GM06990 (cell line): Measurements from ENCODE around the gene YBX3.
A peak's percentile ranks its signal among the peaks of the same experiment; 100 is the strongest.

Source experiments
- DNase-seq: peaks from one replicate; pipeline ENCODE4 v3.0.0-alpha.2; 2011; ENCODE audit not compliant: insufficient read length; ENCODE audit errors: extremely low read depth
- H3K27me3 ChIP-seq: replicated peaks from 2 replicates; pipeline ENCODE4 v1.6.0; 2011; ENCODE audit warnings: low read length; ENCODE audit not compliant: control insufficient read depth, insufficient read depth
- H3K36me3 ChIP-seq: 2 replicates; pipeline ENCODE4 v1.5.1; 2011; ENCODE audit warnings: low read length; ENCODE audit not compliant: control insufficient read depth, insufficient read depth
- H3K4me3 ChIP-seq: replicated peaks from 2 replicates; pipeline ENCODE4 v1.5.1; 2011; ENCODE audit warnings: low read depth, mild to moderate bottlenecking, control low read depth, low read length
- CTCF ChIP-seq: IDR thresholded peaks from 2 replicates; pipeline ENCODE4 v1.5.1; 2011; ENCODE audit warnings: low read length, control low read depth, mild to moderate bottlenecking, inconsistent platforms; ENCODE audit not compliant: insufficient read depth, poor library complexity, severe bottlenecking

Gene YBX3

GRCh38 chr12:10690906-10691305 lies 32.2 kb downstream of the YBX3 start:
- H3K36me3 ChIP-seq: no peaks in the 10 kb centered on the region; the same call in 1 of the 2 replicates
- no peaks in the 10 kb centered on the region for H3K27me3 ChIP-seq
- no peak for DNase-seq
- no peak overlapping the region for H3K4me3 ChIP-seq
- no peak for TF ChIP-seq CTCF

GRCh38 chr12:10689146-10689545 lies 34.0 kb downstream of the YBX3 start:
- Histone ChIP-seq H3K4me3 (no peak overlapping the region), H3K36me3 (no peaks in the 10 kb centered on the region), H3K27me3 (no peaks in the 10 kb centered on the region)
- TF ChIP-seq CTCF: no peak
- DNase-seq: no peak

- Histone ChIP-seq H3K36me3 (no peaks in the 10 kb centered on the region), H3K4me3 (no peak overlapping the region)
- no peak for TF ChIP-seq CTCF
Observed at GRCh38 chr12:10688042-10688441, 35.1 kb downstream of the YBX3 start.

GRCh38 chr12:10673659-10674384 lies 49.3 kb downstream of the YBX3 start, which contains the start of gene STYK1:
TSS of gene STYK1 (minus strand) at chr12:10674052. CDS start at chr12:10634618, 39,434 bp downstream.
- no peaks in the 10 kb centered on the region for H3K36me3 ChIP-seq
- peak within 1 kb of the TSS; percentile 48 for H3K4me3 ChIP-seq
- peak; percentile 89 for TF ChIP-seq CTCF
- no peaks in the 10 kb centered on the region for H3K27me3 ChIP-seq
- DNase-seq: peak; percentile 65

More at GRCh38 chr12:10688042-10688441, 35.1 kb downstream of the YBX3 start:
- no peaks in the 10 kb centered on the region for H3K27me3 ChIP-seq
- DNase-seq: no peak

GRCh38 chr12:10672231-10672868 lies 50.8 kb downstream of the YBX3 start:
- Histone ChIP-seq H3K27me3 (no peaks in the 10 kb centered on the region), H3K36me3 (no peaks in the 10 kb centered on the region), H3K4me3 (no peak overlapping the region)
- TF ChIP-seq CTCF: no peak
- no peak for DNase-seq
